CD14-positive monocyte (primary cell): ENCODE results near the gene ISCU. TPM values are rescaled to one million over a fixed set of nuclear protein-coding genes. Genes with fewer than 3 reads are reported as not detected.

Source experiments
- DNase-seq, 3 donors: peaks; one replicate each; pipeline ENCODE4 v3.0.0-alpha.2; 2011 to 2022
- H2AFZ ChIP-seq: 2 replicates; pipeline ENCODE4 v1.6.0; 2012; ENCODE audit warnings: mild to moderate bottlenecking, low read depth, low read length, inconsistent platforms; ENCODE audit not compliant: insufficient read depth, poor library complexity, severe bottlenecking
- H3K27ac ChIP-seq, 2 donors: 1 replicate in 1 of 2; 2 replicates in 1 of 2; pipeline ENCODE4 v1.5.1; 2012 to 2013; ENCODE audit warnings: low read length in 2 of 2, control low read depth in 1 of 2, inconsistent platforms in 1 of 2, low read depth in 1 of 2, mild to moderate bottlenecking in 1 of 2
- H3K27me3 ChIP-seq, 2 donors: one replicate each; pipeline versions ENCODE4 v1.6.0 to v1.6.1; 2011 to 2013; ENCODE audit warnings: low read length in 2 of 2; ENCODE audit not compliant: control insufficient read depth in 2 of 2, insufficient read depth in 2 of 2
- H3K36me3 ChIP-seq, 2 donors: replicated peaks in 1 of 2; 1 replicate in 1 of 2; 2 replicates in 1 of 2; pipeline versions ENCODE4 v1.5.1 to v1.6.1; 2012 to 2013; ENCODE audit warnings: low read length in 2 of 2, control low read depth in 1 of 2, inconsistent platforms in 1 of 2, mild to moderate bottlenecking in 1 of 2; ENCODE audit not compliant: insufficient read depth in 2 of 2, control insufficient read depth in 1 of 2
- H3K4me1 ChIP-seq, 2 donors: 1 replicate in 1 of 2; 2 replicates in 1 of 2; pipeline versions ENCODE4 v1.5.1 to v1.6.1; 2012 to 2013; ENCODE audit warnings: low read length in 2 of 2, control low read depth in 1 of 2, inconsistent platforms in 1 of 2, mild to moderate bottlenecking in 1 of 2, moderate library complexity in 1 of 2; ENCODE audit not compliant: insufficient read depth in 2 of 2, control insufficient read depth in 1 of 2
- H3K4me2 ChIP-seq: replicated peaks from 2 replicates; pipeline ENCODE3; 2012; ENCODE audit warnings: low read length, moderate library complexity, mild to moderate bottlenecking; ENCODE audit not compliant: poor library complexity, severe bottlenecking; ENCODE audit errors: extremely low read depth
- H3K4me3 ChIP-seq, 3 experiments: fragments of 200-600 bp in 1 of 3; sonication (generic) in 1 of 3; replicated peaks in 1 of 3; 1 replicate in 2 of 3; 2 replicates in 1 of 3; pipeline ENCODE4 v1.5.1; 2011 to 2013; ENCODE audit warnings: low read length in 3 of 3, mild to moderate bottlenecking in 3 of 3, control low read depth in 2 of 3, low read depth in 2 of 3, inconsistent platforms in 1 of 3, moderate library complexity in 1 of 3
- H3K79me2 ChIP-seq: 2 replicates; pipeline ENCODE4 v1.6.0; 2012; ENCODE audit warnings: mild to moderate bottlenecking, control low read depth, inconsistent platforms, low read length, moderate library complexity; ENCODE audit not compliant: insufficient read depth
- H3K9ac ChIP-seq: 2 replicates; pipeline ENCODE4 v1.6.0; 2017; ENCODE audit warnings: low read length, mild to moderate bottlenecking; ENCODE audit not compliant: insufficient read depth, poor library complexity, severe bottlenecking
- H3K9me3 ChIP-seq, 2 donors: replicated peaks in 1 of 2; 1 replicate in 1 of 2; 2 replicates in 1 of 2; pipeline versions ENCODE4 v1.5.1 to v1.6.1; 2012 to 2013; ENCODE audit warnings: low read length in 2 of 2, control low read depth in 1 of 2; ENCODE audit not compliant: control insufficient read depth in 1 of 2, insufficient read depth in 1 of 2
- H4K20me1 ChIP-seq: 2 replicates; pipeline ENCODE4 v1.6.0; 2012; ENCODE audit warnings: mild to moderate bottlenecking, low read length, control low read depth, moderate library complexity; ENCODE audit not compliant: insufficient read depth
- H3K27ac Mint-ChIP-seq, 7 donors: one replicate each; pipeline ENCODE4 v1.8.0; 2020; ENCODE audit warnings: mild to moderate bottlenecking in 7 of 7, mixed read lengths in 7 of 7, moderate library complexity in 6 of 7, inconsistent platforms in 2 of 7
- H3K27me3 Mint-ChIP-seq, 3 donors: one replicate each; pipeline ENCODE4 v1.8.0; 2021 to 2022; ENCODE audit warnings: low read depth in 3 of 3, mild to moderate bottlenecking in 3 of 3, mixed read lengths in 3 of 3, moderate library complexity in 3 of 3, inconsistent platforms in 1 of 3
- H3K36me3 Mint-ChIP-seq, 2 donors: one replicate each; pipeline ENCODE4 v1.8.0; 2020; ENCODE audit warnings: mixed read lengths in 2 of 2, inconsistent platforms in 1 of 2, mild to moderate bottlenecking in 1 of 2
- H3K4me1 Mint-ChIP-seq: one replicate; pipeline ENCODE4 v1.8.0; 2020; ENCODE audit warnings: mild to moderate bottlenecking, mixed read lengths
- H3K4me3 Mint-ChIP-seq, 2 donors: one replicate each; pipeline ENCODE4 v1.8.0; 2020; ENCODE audit warnings: mild to moderate bottlenecking in 2 of 2, mixed read lengths in 2 of 2, moderate library complexity in 1 of 2
- H3K9me3 Mint-ChIP-seq, 7 donors: one replicate each; pipeline ENCODE4 v1.8.0; 2020 to 2022; ENCODE audit warnings: mixed read lengths in 7 of 7, mild to moderate bottlenecking in 6 of 7, moderate library complexity in 6 of 7, inconsistent platforms in 2 of 7
- WGBS: methylation state at CpG from one replicate; pipeline ENCODE4 v1.1.5; 2013; ENCODE audit warnings: missing lambda C conversion rate; ENCODE audit not compliant: insufficient coverage; 5-methylcytosine and 5-hydroxymethylcytosine counted together
- intact Hi-C, 2 donors: fragments of 100-400 bp; cut with micrococcal nuclease; formaldehyde crosslinking; loops; one replicate each; pipeline versions ENCODE4 v1.15.0 to v1.15.1; 2023
- polyA plus RNA-seq, 3 donors: library from polyadenylated mRNA; depleted of rRNA in 1 of 3; unstranded in 2 of 3; stranded (reverse) in 1 of 3; fragments of 300-500 nt in 2 of 3; fragments of >200 nt in 1 of 3; fragmentation: Illumina TruSeq in 2 of 3; gene quantifications; 1 replicate in 2 of 3; 2 replicates in 1 of 3; pipeline ENCODE4 v1.2.3, GENCODE V29; 2012 to 2021
- TF ChIP-seq, protein P1 (sequence below): fragments of 200-600 bp; IDR thresholded peaks from one replicate; pipeline ENCODE4 v1.8.0; 2022; ENCODE audit warnings: antibody characterized with exemption, mild to moderate bottlenecking

ISCU gene
- polyA plus RNA-seq, 3 donors = 90.9 to 114 (median 111) TPM

DNA sequence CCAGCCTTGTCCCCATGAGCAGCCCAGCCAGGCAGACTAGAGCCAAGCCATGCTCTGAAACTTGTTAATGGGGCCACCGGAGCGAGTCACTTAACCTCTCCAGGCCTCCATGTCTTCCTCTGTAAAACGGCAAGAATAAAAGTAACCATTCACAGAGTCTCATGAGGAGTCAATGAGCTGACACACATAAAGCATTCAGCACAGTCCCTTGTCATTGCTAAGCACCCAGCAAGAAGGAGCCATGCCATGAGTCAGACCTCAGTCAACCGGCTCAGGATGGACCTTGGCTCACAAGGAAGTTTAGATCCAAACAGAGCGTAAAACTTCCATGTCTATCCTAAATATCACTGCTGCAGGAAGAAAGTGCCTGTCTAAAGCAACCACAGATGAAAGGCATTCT lies 36.7 kb upstream of the ISCU start:
- Histone ChIP-seq H3K9me3 (no peaks in the 10 kb centered on the region), H3K79me2 (no peaks in the 10 kb centered on the region), H3K27ac (no peak overlapping the region), H3K9ac (no peak overlapping the region), H2AFZ (no peak overlapping the region), H3K27me3 (no peaks in the 10 kb centered on the region), H3K36me3 (peaks cover 94 to 100% of the 10 kb centered on the region in 2 donors), H3K4me3 (no peak overlapping the region), H3K4me2 (no peak overlapping the region), H4K20me1 (peaks cover 22% of the 10 kb centered on the region), H3K4me1 (no peaks in the 10 kb centered on the region)
- Mint-ChIP-seq H3K27me3 (peaks cover 0 to 2% (median 0%) of the 10 kb centered on the region in 3 donors), H3K4me1 (no peaks in the 10 kb centered on the region), H3K9me3 (no peaks in the 10 kb centered on the region), H3K4me3 (no peak overlapping the region), H3K27ac (peak overlapping the region in 4 of 7 donors; percentile 51 to 61 (median 52)), H3K36me3 (peaks cover 94 to 100% of the 10 kb centered on the region in 2 donors)
- TF ChIP-seq, protein P1, sequence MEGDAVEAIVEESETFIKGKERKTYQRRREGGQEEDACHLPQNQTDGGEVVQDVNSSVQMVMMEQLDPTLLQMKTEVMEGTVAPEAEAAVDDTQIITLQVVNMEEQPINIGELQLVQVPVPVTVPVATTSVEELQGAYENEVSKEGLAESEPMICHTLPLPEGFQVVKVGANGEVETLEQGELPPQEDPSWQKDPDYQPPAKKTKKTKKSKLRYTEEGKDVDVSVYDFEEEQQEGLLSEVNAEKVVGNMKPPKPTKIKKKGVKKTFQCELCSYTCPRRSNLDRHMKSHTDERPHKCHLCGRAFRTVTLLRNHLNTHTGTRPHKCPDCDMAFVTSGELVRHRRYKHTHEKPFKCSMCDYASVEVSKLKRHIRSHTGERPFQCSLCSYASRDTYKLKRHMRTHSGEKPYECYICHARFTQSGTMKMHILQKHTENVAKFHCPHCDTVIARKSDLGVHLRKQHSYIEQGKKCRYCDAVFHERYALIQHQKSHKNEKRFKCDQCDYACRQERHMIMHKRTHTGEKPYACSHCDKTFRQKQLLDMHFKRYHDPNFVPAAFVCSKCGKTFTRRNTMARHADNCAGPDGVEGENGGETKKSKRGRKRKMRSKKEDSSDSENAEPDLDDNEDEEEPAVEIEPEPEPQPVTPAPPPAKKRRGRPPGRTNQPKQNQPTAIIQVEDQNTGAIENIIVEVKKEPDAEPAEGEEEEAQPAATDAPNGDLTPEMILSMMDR = no peak
- 95% methylated on average over 2 of the region's 5 CpGs for WGBS
- intact Hi-C loops = no loop called here
- DNase-seq = no peak

DNA sequence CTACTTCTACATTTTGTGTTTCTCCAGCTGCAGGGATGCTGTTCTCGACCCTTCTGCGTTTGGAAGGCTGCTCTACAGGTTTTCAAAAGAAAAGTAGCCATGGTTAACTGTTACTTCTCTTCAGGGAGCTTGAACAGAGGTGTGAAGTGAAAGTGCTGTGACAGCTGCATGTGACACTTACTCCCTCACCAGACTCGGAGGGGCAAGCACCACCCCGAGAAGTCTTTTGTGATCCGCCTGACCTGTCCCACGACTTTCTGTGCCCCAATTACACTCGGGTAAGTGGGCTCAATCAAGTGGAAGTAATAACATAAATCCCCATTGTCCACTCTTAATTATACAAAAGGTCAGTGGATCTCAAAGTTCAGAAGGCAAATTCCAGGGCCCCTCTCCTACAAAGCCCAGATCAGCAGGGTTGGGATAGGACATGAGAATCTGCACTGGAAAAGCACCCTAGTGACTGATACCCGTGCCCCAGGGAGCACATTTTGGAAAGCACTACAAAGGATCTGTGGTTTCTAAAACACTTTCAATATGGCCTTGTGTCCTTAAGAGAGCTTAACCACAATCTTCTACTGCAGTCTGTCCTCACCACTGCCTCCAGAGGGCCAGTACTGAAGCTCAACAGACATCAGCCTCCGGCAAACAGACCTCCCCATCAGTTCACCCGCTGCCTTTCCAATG lies 35.8 kb upstream of the ISCU start:
- Histone ChIP-seq H3K9me3 (no peaks in the 10 kb centered on the region), H3K4me1 (no peaks in the 10 kb centered on the region), H4K20me1 (peaks cover 22% of the 10 kb centered on the region), H3K4me2 (no peak overlapping the region), H3K9ac (no peak overlapping the region), H2AFZ (no peak overlapping the region), H3K36me3 (peaks cover 94 to 100% of the 10 kb centered on the region in 2 donors), H3K4me3 (no peak overlapping the region), H3K27ac (no peak overlapping the region), H3K79me2 (no peaks in the 10 kb centered on the region), H3K27me3 (no peaks in the 10 kb centered on the region)
- TF ChIP-seq, protein P1 = no peak
- no peaks in the 10 kb centered on the region for H3K9me3 Mint-ChIP-seq
- H3K27me3 Mint-ChIP-seq = peaks cover 0 to 2% (median 0%) of the 10 kb centered on the region in 3 donors
- DNase-seq = no peak
- H3K4me3 Mint-ChIP-seq = no peak overlapping the region
- H3K27ac Mint-ChIP-seq = peak overlapping the region in 2 of 7 donors; percentile 56 to 57
- intact Hi-C loops = no loop called here
- H3K4me1 Mint-ChIP-seq = no peaks in the 10 kb centered on the region
- WGBS = 92% methylated on average over 6 of the region's 10 CpGs
- peaks cover 93 to 99% of the 10 kb centered on the region in 2 donors for H3K36me3 Mint-ChIP-seq
